Ishikawa (cell line): ENCODE data around the gene VANGL2.

Experiments used
- CEBPB ChIP-seq: IDR thresholded peaks from 2 replicates; pipeline ENCODE4 v1.6.1; 2012
- CREB1 ChIP-seq: IDR thresholded peaks from 2 replicates; pipeline ENCODE4 v1.6.1; 2012; ENCODE audit warnings: low read depth
- EP300 ChIP-seq: IDR thresholded peaks from 2 replicates; pipeline ENCODE4 v1.6.1; 2012; ENCODE audit warnings: borderline replicate concordance
- TAF1 ChIP-seq: IDR thresholded peaks from 2 replicates; pipeline ENCODE4 v1.6.1; 2012; ENCODE audit warnings: low read depth, mild to moderate bottlenecking

GRCh38 chr1:160416369-160416768 lies 16.0 kb downstream of the VANGL2 start:
- TF ChIP-seq CEBPB (no peak), TAF1 (no peak), CREB1 (no peak), EP300 (no peak)
